GM12872 (cell line): ENCODE results near the gene SLC39A9.

ENCODE experiments used
- CTCF ChIP-seq: IDR thresholded peaks from 3 replicates; pipeline ENCODE4 v1.5.1; 2011; ENCODE audit warnings: low read depth, mild to moderate bottlenecking, low read length, moderate library complexity; ENCODE audit not compliant: insufficient read depth

The SLC39A9 gene

GRCh38 chr14:69398053-69398817, at the start of gene SLC39A9, which contains the start of gene ERH:
SLC39A9 (plus strand) TSS chr14:69398692; CDS start chr14:69399370, 678 bp downstream.
ERH (minus strand) TSS chr14:69398299; CDS start chr14:69398233, 66 bp downstream.
- TF ChIP-seq CTCF, result no peak

- no peak for TF ChIP-seq CTCF
Observed at GRCh38 chr14:69349091-69349777, 49.3 kb upstream of the SLC39A9 start.

- TF ChIP-seq CTCF, result no peak
Observed at GRCh38 chr14:69350892-69351291, 47.6 kb upstream of the SLC39A9 start.

- no peak for TF ChIP-seq CTCF
Observed at GRCh38 chr14:69351385-69351784, 47.1 kb upstream of the SLC39A9 start.

- no peak for TF ChIP-seq CTCF
Observed at GRCh38 chr14:69351911-69352310, 46.6 kb upstream of the SLC39A9 start.

- no peak for TF ChIP-seq CTCF
Observed at GRCh38 chr14:69353168-69353567, 45.3 kb upstream of the SLC39A9 start.

- TF ChIP-seq CTCF, result no peak
Observed at GRCh38 chr14:69354383-69355153, 43.9 kb upstream of the SLC39A9 start.
